SK-N-MC (cell line): ENCODE data around the gene HOXA3.
A peak's percentile ranks its signal among the peaks of the same experiment; 100 is the strongest.

Experiments used
- DNase-seq: peaks from one replicate; pipeline ENCODE4 v3.0.0-alpha.2; 2011; ENCODE audit warnings: low read depth, low spot score
- H3K27ac ChIP-seq: fragments of 200-600 bp; sonication (generic); 2 replicates; pipeline ENCODE4 v1.5.1; 2016; ENCODE audit warnings: mixed run types
- H3K36me3 ChIP-seq: fragments of 200-600 bp; sonication (generic); 2 replicates; pipeline ENCODE4 v1.6.1; 2017; ENCODE audit warnings: antibody characterized with exemption, low read length, mixed read lengths; ENCODE audit not compliant: insufficient read depth
- H3K4me3 ChIP-seq: fragments of 200-600 bp; sonication (generic); 2 replicates; pipeline ENCODE4 v1.5.1; 2016
- H3K9ac ChIP-seq: fragments of 200-600 bp; sonication (generic); 2 replicates; pipeline ENCODE4 v1.8.0; 2017; ENCODE audit warnings: mixed run types, mixed read lengths; ENCODE audit not compliant: insufficient read length
- H3K9me3 ChIP-seq: fragments of 200-600 bp; sonication (generic); 2 replicates; pipeline ENCODE4 v1.6.1; 2017; ENCODE audit warnings: low read depth, mild to moderate bottlenecking, antibody characterized with exemption, low read length, moderate library complexity, mixed read lengths
- EZH2 ChIP-seq: fragments of 200-600 bp; sonication (generic); IDR thresholded peaks from one replicate; pipeline ENCODE4 v1.6.1; 2017; ENCODE audit warnings: antibody characterized with exemption
- FOXP2 ChIP-seq: optimal IDR thresholded peaks from 2 replicates; pipeline ENCODE3; 2011; ENCODE audit warnings: mild to moderate bottlenecking, moderate library complexity; ENCODE audit not compliant: insufficient read depth; ENCODE audit errors: extremely low read length, control extremely low read depth
- POLR2AphosphoS5 ChIP-seq: IDR thresholded peaks from 2 replicates; pipeline ENCODE4 v1.6.1; 2012; ENCODE audit warnings: mild to moderate bottlenecking, low read depth, low read length, borderline replicate concordance

Gene HOXA3

DNA sequence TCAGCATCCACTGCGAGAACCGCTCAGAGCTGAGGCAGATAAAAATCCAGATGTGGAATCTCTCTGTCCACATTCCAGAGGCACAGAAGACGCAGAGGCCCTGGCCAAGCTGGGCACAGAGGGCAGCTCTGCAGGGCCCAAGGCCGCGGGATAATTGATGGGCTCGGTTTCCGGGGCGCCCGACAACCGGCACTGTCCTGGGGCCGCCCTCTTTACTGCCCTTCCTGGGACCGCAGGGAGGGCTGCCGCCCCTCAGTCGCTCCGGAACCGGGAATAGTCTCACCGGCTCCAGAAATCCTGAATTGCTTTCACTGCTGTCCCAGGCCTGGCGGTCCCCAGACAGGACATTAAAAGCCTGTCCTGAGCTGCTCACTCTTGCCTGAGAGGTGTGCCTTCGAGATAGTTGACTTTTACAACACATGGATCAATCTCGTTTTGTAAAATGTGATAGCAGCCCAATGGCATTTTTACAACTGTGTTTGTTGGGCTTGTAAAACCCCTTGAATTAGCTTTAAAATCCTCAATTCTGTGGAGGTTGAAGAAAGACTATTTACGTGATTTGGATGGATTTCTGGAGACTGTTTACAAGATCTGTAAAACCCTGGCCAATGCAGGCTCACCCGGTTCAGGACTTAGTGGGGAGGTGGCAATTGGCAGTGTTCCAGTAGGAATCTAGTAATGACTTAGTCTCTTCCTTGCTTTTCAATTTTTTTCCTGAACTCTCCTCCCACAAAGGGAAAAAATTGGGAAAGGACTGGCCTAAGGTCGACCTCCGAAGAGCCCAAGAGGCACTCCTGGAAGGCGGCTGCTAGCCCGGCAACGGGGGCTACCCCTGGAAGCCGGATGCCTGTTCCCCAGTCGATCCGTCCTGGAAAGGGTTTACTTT lies 3.4 kb downstream of the HOXA3 start:
- no peak overlapping the region for H3K9ac ChIP-seq
- H3K4me3 ChIP-seq: no peak overlapping the region
- H3K36me3 ChIP-seq: no peaks in the 10 kb centered on the region
- H3K9me3 ChIP-seq: no peaks in the 10 kb centered on the region
- TF ChIP-seq FOXP2: no peak
- DNase-seq: no peak
- no peak overlapping the region for H3K27ac ChIP-seq

DNA sequence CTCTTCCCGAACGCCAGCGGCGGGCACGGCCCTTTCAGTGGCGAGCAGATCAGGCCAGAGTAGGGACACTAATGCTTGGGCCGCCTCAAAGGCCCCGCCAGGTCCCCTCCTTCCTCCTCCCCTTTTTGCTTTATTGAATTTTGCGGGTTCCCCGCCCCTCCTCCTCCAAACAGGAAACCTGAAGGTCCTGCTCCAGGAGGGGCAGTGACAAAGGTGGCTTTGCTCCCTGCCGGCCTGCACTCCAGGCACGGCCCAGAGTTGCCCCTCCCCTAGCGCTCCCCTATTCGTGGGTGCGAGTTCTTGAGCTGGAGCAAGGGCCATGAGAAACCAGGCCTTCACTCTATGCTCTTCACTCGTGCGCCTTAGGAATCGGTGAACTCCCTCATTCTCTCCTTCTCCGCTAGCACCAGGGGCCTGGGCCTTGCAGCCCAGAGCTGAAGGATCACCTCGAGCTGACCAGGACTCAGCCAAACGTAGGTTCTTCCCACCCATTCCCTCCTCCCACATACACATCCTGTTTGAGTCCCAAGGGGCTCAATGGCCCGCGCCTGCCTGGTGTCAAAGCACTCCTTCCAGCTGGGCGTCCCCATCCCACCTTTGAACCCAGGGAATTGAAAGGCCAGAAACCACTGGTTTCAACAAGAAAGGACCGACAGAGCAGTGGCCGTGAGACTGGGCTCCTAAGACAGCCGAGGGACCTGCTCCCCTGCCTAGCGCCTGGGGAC lies 4.2 kb downstream of the HOXA3 start:
- H3K4me3 ChIP-seq: 0 out of 2 replicates have a peak overlapping the region, but pooled peaks have one; percentile 48
- no peak for TF ChIP-seq POLR2AphosphoS5
- TF ChIP-seq EZH2: no peak
- no peak for TF ChIP-seq FOXP2
- no peak for DNase-seq

DNA sequence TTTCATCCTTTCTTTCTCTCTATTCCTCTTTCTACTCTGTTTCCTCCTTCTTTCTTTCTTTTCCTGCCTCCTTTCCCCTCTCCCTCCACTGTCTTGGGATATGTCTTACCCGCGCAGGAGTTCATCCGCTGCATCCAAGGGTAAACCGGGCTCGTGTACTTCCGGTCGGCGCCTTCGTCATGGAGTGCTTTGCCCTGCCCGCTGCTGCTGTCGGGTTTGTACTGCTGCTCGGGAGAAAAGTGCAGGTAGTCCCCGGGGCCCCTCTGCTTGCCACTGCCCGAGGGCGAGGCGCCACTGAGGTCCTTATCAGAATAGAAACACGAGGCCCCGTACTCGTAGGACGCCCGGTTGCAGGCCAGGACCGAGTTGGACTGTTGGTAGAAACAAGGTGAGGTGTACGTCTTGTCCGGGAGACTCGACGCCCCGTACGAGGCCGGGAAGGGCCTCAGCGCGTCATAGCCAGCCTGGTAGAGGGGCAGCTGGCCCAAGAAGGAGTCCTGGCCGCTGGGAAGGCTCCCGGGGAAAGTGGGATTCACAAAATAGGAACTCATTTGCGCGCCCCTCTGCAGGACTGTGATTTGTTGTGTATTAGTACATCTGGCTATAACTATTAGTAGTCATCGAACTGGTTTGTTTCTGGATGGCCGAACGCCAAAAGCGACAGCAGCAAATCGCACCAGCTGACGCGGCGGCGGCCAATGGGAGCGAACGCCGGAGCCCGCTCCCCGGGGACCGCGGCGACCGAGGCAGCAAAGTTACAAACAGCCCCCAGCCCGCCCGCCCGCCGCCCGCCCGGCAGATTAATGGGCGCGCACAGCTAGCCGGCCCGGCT lies 5.0 kb downstream of the HOXA3 start, which contains the start of gene HOXA6:
TSS of gene HOXA6 (minus strand) at position 576 of the 832 bp plus-strand sequence. CDS start at position 551, 25 bp downstream.
- no peaks in the 10 kb centered on the region for H3K36me3 ChIP-seq
- H3K4me3 ChIP-seq: 0 out of 2 replicates have a peak within 1 kb of the TSS, but pooled peaks have one; percentile 48
- H3K9me3 ChIP-seq: no peaks in the 10 kb centered on the region
- DNase-seq: no peak
- no peak for TF ChIP-seq POLR2AphosphoS5
- no peak for TF ChIP-seq FOXP2
- TF ChIP-seq EZH2: no peak
- no peak within 1 kb of the TSS for H3K9ac ChIP-seq
- no peak within 1 kb of the TSS for H3K27ac ChIP-seq

More for the DNA sequence above, 4.2 kb downstream of the HOXA3 start:
- no peaks in the 10 kb centered on the region for H3K9me3 ChIP-seq
- no peaks in the 10 kb centered on the region for H3K36me3 ChIP-seq
- H3K27ac ChIP-seq: no peak overlapping the region
- no peak overlapping the region for H3K9ac ChIP-seq

DNA sequence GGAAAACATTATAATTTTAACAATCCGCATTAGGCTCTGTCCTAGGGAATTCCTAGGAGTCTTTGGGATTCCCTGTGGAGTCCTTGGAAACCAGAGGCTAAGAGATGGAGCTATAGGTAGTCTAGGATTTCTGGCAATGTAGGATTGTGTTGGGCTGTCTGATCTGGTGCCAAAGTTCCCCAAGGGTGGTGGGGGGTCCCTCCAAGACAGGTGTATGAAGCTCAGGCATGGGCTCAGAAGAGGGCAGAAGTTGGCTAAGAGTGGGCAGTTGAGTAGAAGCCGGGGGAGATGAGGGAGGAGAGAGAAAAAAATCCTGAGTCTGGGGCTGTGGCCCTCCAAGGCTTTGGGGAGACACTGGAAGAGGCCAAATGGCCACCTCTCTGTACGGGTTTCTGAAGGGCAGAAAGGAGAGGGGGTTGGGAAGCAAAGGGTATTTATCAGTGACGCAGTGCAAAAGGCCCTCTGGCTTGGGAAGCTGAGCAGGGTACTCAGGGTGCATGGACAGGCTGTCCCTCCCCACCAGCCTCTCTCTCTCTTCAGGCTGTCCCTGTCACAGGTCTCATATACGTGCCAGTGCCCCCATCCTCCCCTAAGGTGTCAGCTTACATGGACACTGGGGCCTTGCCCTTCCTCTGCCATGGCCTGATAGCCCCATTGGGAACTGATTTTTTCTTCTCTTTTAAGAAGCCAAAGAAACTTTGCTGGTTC lies 5.7 kb downstream of the HOXA3 start:
- no peak for DNase-seq
- Histone ChIP-seq H3K27ac (no peak overlapping the region), H3K9me3 (no peaks in the 10 kb centered on the region), H3K4me3 (no peak overlapping the region), H3K9ac (no peak overlapping the region), H3K36me3 (no peaks in the 10 kb centered on the region)
- no peak for TF ChIP-seq EZH2
- TF ChIP-seq POLR2AphosphoS5: no peak
- no peak for TF ChIP-seq FOXP2

DNA sequence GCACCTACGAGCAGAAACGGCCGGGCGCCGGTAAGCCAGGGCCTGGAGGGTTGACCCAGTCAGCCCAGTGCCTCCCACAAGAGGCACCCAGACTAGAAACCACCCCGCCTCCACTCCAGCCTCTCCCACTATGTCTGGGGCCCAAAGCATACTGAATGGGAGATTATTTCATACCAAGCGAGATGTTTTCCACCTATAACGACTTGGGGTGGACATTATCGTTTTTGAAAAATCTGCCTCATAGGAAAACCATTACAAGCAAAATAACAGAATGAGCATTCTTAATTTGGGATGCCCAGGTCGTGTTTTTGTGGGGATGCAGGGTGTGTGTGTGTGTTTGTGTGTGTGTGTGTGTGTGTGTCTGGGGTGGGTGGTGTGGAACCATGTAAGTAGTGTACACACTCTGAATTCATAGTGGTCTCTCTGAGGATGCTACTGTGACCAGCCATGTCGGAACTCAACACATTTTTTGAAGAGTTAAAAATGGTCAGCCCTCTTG lies 6.4 kb downstream of the HOXA3 start:
- Histone ChIP-seq H3K36me3 (no peaks in the 10 kb centered on the region), H3K9ac (no peak overlapping the region), H3K27ac (no peak overlapping the region), H3K4me3 (no peak overlapping the region), H3K9me3 (no peaks in the 10 kb centered on the region)
- no peak for DNase-seq
- TF ChIP-seq EZH2: no peak
- TF ChIP-seq FOXP2: no peak
- TF ChIP-seq POLR2AphosphoS5: no peak

DNA sequence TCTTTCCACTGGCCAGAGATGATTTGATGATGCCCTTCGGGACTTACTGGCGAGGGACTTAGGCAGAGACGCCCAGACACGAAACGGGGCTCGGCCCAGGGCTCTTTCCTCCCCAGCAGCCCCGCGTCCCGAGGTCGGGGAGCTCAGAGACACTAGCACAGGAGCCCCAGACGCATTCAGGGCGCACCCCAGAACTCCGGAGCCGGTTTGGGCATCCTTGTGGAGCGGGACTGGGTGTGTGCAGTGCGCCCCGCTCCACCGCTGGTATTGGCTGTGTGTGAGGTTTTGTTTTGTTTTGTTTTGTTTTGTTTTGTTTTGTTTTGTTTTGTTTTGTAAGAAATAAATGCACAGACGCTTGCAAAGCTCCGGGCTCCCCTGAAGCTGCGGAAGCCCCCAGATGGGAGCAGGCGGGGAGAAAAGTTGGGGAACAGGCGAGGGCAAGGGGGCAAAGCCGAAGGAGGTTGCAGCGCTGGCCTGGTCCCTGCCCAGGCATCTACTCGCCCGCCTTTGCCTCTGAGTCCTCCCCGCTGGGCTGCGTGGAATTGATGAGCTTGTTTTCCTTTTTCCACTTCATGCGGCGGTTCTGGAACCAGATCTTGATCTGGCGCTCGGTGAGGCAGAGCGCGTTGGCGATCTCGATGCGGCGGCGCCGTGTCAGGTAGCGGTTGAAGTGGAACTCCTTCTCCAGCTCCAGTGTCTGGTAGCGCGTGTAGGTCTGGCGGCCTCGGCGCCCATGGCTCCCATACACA lies 7.0 kb downstream of the HOXA3 start:
- no peak overlapping the region for H3K9ac ChIP-seq
- no peak overlapping the region for H3K4me3 ChIP-seq
- TF ChIP-seq POLR2AphosphoS5: no peak
- TF ChIP-seq FOXP2: no peak
- TF ChIP-seq EZH2: no peak
- H3K27ac ChIP-seq: no peak overlapping the region
- H3K9me3 ChIP-seq: no peaks in the 10 kb centered on the region
- DNase-seq: no peak
- no peaks in the 10 kb centered on the region for H3K36me3 ChIP-seq

DNA sequence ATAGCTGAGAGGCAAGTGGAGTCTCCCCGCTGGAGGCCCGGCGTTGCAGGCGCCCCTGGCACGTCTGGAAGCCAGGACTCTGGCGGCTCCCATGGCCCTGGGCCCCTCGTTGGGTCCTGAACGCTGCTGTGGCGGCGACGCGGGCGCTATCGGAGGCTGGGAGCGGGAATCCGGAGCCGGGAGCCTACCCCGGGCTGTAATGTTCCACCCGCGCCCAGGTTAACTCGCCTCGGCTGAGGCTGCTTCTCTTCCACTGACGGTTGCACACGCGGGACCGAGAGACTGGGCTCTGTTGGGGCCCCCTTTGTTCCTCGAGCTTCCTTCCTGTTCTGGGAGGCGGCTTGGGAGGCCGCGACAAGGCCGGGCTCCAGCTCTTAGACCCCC lies 7.6 kb downstream of the HOXA3 start:
- DNase-seq: no peak
- Histone ChIP-seq H3K36me3 (no peaks in the 10 kb centered on the region), H3K4me3 (no peak overlapping the region), H3K9me3 (no peaks in the 10 kb centered on the region), H3K27ac (no peak overlapping the region), H3K9ac (no peak overlapping the region)
- TF ChIP-seq EZH2 (no peak), FOXP2 (no peak), POLR2AphosphoS5 (no peak)
